Activated T-cell treated with anti-CD3 and anti-CD28 coated beads, Interleukin-2, amount 50 U/mL, for 1 hour (primary cell): ENCODE results near the gene ACSF2.
"Not testable (repeated sequence)": the region's sequence is repeated elsewhere in the genome, so short reads cannot be mapped to it uniquely, and the experiment has no call there.

Source experiments
- DNase-seq: peaks from one replicate; pipeline ENCODE4 v3.0.0-alpha.2; 2020

The ACSF2 gene

GRCh38 chr17:50465635-50466034 lies 39.6 kb downstream of the ACSF2 start:
- DNase-seq, result no peak

GRCh38 chr17:50466371-50467113 lies 40.5 kb downstream of the ACSF2 start:
- DNase-seq, result no peak

- DNase-seq, result no peak
These were observed 41.3 kb downstream of the ACSF2 start for GRCh38 chr17:50467114-50467854.

DNA sequence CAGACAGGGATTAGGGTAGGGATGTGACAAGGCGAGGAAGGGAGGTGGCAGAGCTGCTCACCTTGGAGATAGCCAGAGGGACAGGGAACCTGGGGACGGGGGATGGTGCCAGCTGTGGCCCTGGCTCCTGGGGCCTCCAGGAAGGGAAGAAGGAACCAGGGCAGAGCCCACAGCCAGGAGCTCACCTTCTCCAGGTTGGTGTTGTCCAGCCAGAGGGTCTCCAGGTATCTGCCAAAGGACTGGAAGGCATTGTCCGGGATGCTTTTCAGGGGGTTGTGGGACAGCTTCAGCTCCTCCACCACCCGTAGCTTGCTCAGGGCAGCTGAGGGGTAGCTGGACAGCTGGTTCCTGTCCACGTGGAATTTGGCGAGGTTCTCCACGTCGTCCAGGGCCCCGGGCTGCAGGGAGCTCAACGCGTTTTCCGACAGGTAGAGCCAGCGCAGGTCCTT lies 41.9 kb downstream of the ACSF2 start:
- no peak for DNase-seq

GRCh38 chr17:50468304-50469207 lies 42.5 kb downstream of the ACSF2 start, which contains the start of gene CHAD:
CHAD (minus strand) TSS chr17:50468880; CDS start chr17:50468813, 67 bp downstream.
- DNase-seq, result no peak

- no peak for DNase-seq
These were observed 43.2 kb downstream of the ACSF2 start for GRCh38 chr17:50469208-50469605.

GRCh38 chr17:50469671-50470305 lies 43.8 kb downstream of the ACSF2 start:
- no peak for DNase-seq

DNA sequence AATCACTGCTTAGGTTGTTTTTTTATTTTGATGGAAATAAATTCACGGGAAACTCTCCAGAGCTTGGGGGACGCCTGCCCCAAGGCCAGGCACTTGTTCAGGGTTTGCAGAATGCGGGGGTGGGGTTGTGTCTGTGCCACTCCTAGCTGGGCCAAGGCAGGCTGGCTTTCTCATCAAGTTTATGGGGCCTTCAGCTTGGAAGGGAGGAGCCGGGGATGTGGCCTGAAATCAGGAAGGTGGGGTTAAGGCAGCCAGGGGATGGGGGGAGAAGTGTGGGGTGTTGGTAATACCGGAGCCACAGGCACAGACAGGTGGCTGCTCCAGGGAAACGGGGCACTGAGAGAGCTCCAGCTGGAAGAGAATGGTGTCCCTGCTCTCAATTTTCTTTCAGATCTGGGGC lies 44.4 kb downstream of the ACSF2 start:
- no peak for DNase-seq

- DNase-seq, result no peak
These were observed 45.2 kb downstream of the ACSF2 start for GRCh38 chr17:50471009-50471905.

DNA sequence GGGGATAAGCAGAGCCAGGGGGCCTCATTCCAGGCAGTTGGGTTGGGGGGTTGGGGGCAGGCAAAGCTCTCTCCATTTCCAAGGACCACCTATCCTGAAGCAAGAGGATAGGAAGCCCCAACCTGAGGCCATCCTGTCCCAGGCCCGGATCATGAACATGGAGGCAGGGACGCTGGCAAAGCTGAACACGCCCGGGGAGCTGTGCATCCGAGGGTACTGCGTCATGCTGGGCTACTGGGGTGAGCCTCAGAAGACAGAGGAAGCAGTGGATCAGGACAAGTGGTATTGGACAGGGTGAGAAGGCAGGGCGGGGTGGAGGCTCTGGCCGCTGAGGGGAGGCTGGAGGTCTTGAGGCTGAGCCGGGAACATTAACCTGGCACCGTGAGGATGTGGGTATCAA lies 46.3 kb downstream of the ACSF2 start:
- DNase-seq, result no peak

- not testable (repeated sequence) for DNase-seq
These were observed 46.7 kb downstream of the ACSF2 start for GRCh38 chr17:50472761-50473161.

DNA sequence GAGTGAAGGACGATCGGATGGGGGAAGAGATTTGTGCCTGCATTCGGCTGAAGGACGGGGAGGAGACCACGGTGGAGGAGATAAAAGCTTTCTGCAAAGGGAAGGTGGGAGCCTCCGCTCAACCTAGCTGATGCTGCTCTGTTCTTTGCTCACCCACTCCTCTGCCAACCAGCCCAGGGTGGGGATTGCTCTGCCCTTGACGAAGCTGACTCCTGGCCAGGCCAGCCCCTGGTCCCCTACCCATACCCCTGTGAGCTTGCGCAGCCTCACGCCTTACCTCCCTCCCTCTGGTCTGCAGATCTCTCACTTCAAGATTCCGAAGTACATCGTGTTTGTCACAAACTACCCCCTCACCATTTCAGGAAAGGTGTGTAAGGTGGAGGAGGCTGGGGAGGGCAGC lies 47.9 kb downstream of the ACSF2 start:
- no peak for DNase-seq

GRCh38 chr17:50474523-50474922 lies 48.5 kb downstream of the ACSF2 start:
- DNase-seq, result no peak

DNA sequence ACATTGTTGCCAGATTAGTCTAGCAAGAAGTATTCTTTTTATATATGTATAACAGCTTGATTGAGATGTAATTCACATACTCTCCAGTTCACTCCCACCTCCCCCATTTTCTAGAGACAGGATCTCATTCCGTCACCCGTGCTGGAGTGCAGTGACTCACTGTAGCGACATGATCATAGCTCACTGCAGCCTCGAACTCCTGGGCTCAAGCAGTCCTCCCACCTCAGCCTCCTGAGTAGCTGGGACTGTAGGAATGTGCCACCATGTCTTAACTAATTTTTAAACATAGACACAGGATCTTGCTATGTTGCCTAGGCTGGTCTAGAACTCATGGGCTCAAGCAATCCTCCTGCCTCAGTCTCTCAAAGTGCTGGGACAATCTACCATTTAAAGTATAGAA lies 49.3 kb downstream of the ACSF2 start:
- no peak for DNase-seq

DNA sequence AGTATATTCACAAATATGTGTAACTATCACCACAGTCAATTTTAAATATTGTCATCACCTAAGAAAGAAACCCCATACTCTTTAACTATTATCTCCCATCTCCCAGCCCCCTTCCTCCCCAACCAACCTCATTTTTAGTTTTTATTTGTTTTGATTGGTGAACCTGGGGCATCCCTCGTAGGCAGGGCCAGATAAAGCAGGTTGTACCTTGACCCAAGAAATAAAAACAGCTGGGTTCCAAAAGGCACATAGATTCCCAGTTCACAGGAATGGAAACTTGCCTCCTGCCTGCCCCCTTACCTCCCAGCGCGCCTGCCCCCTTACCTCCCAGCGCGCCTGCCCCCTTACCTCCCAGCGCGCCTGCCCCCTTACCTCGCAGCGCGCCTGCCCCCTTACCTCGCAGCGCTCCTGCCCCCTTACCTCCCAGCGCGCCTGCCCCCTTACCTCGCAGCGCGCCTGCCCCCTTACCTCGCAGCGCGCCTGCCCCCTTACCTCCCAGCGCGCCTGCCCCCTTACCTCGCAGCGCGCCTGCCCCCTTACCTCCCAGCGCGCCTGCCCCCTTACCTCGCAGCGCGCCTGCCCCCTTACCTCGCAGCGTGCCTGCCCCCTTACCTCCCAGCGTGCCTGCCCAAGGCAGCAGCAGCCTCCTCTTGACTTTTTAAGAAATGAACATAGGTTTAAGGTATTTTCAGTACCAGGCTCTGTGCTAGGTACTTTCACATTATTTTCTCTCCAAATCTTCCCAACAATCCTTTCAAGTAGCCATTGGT lies 49.9 kb downstream of the ACSF2 start:
- DNase-seq, result not testable (repeated sequence)

- DNase-seq, result no peak
These were observed 50.7 kb downstream of the ACSF2 start for GRCh38 chr17:50476545-50477315.

DNA sequence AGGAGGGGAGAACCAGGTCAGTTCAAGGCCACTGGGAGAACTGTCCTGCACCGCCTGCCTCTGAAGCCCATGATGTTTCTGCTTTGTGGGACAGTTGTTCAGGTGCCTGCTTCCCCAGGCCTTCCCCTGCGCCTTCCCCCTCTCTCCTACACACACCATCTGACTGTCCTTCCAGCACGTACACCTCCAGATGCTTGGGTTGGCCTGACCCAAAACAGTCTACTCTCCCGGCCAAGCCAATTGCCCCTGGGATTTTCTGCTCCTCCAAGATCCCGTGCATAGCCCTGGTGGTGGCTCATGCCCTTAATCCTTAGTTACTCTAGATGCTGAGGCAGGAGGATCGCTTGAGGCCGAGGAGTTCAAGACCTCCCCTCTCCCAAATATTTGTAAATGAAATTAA lies 52.0 kb downstream of the ACSF2 start:
- DNase-seq, result no peak

DNA sequence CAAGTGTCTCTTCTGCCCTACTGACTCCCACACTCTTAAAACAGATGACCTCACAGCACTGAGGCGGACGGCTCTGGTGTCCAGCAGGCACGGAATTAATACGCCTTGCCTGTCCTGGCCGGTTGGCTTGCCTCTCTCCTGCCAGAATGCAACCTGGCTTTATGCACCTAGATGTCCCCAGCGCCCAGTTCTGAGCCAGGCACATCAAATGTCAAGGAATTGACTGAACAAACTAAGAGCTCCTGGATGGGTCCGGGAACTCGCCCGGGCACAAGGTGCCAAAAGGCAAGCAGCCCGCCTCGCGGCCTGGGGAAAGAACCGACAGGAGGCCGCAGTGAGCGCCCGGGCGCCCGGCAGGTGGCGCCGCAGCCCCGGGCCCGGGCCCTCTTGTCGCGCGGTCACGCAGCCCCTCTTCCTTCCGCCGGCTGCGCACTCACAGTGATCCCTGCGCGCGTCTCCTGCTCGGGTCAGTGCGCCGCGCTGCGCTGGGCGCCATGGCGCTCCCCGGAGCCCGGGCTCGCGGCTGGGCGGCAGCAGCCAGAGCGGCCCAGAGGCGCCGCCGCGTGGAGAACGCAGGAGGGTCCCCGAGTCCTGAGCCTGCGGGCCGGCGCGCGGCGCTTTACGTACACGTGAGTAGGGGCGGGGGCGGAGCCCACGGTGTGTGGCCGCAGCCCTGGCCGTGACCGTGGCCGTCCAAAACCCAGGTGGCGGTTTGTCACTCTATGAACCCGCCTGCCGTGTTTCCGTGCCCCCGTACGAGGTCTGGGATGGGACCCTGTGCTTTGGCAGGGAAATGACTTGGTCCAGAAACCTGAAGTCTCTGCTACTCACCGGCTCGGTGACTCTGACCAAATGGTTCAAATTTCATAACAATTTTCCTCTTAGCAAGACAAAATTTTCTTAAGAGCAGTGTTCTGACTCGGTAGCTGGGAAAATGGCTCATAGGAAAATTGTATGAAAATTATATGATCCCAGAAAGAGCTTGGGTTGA lies 52.7 kb downstream of the ACSF2 start, which contains the start of gene RSAD1:
RSAD1 (plus strand) TSS at position 470 of the 991 bp plus-strand sequence; CDS start at position 495, 25 bp downstream.
- peak; percentile 86 for DNase-seq
